Measurements from ENCODE around the gene IFRD2. TPM values are rescaled to one million over a fixed set of nuclear protein-coding genes. Genes with fewer than 3 reads are reported as not detected.
"Not testable (repeated sequence)": the region's sequence is repeated elsewhere in the genome, so short reads cannot be mapped to it uniquely, and the experiment has no call there.

The IFRD2 gene
- total and polyA plus RNA-seq, 4 donors: 15.0 to 40.3 (median 32.5) TPM

- H3K4me1 ChIP-seq (ENCODE audit: control insufficient read depth, insufficient read depth, low read length): peaks cover 69% of the 10 kb centered on the region
- H3K4me3 ChIP-seq (ENCODE audit: low read depth, low read length): no peak overlapping the region
- H3K27ac ChIP-seq (ENCODE audit: low read depth, low read length): no peak overlapping the region
- DNase-seq (ENCODE audit: low read depth in 4 of 6, low spot score in 6 of 6): no peak
- H3K27me3 ChIP-seq (ENCODE audit: control insufficient read depth, insufficient read depth, low read length): no peaks in the 10 kb centered on the region
- H3K9me3 ChIP-seq (ENCODE audit: control insufficient read depth, insufficient read depth, low read length): no peaks in the 10 kb centered on the region
- WGBS (ENCODE audit: insufficient coverage): 88% methylated on average over 15 of the region's 16 CpGs
- H3K36me3 ChIP-seq (ENCODE audit: control insufficient read depth, insufficient read depth, low read length): peaks cover 71% of the 10 kb centered on the region
Observed at GRCh38 chr3:50319181-50319893, 27.1 kb upstream of the IFRD2 start.

- no peaks in the 10 kb centered on the region for H3K27me3 ChIP-seq (ENCODE audit: control insufficient read depth, insufficient read depth, low read length)
- WGBS (ENCODE audit: insufficient coverage): 96% methylated on average over 9 of the region's 10 CpGs
- peaks cover 62% of the 10 kb centered on the region for H3K4me1 ChIP-seq (ENCODE audit: control insufficient read depth, insufficient read depth, low read length)
- peaks cover 67% of the 10 kb centered on the region for H3K36me3 ChIP-seq (ENCODE audit: control insufficient read depth, insufficient read depth, low read length)
- H3K9me3 ChIP-seq (ENCODE audit: control insufficient read depth, insufficient read depth, low read length): no peaks in the 10 kb centered on the region
- H3K27ac ChIP-seq (ENCODE audit: low read depth, low read length): no peak overlapping the region
- H3K4me3 ChIP-seq (ENCODE audit: low read depth, low read length): no peak overlapping the region
- DNase-seq (ENCODE audit: low read depth in 4 of 6, low spot score in 6 of 6): no peak
Observed at GRCh38 chr3:50318615-50319014, 26.4 kb upstream of the IFRD2 start.

- WGBS (ENCODE audit: insufficient coverage): 94% methylated on average over 11 of the region's 11 CpGs
- H3K27me3 ChIP-seq (ENCODE audit: control insufficient read depth, insufficient read depth, low read length): no peaks in the 10 kb centered on the region
- H3K4me1 ChIP-seq (ENCODE audit: control insufficient read depth, insufficient read depth, low read length): peaks cover 57% of the 10 kb centered on the region
- peaks cover 63% of the 10 kb centered on the region for H3K36me3 ChIP-seq (ENCODE audit: control insufficient read depth, insufficient read depth, low read length)
- H3K9me3 ChIP-seq (ENCODE audit: control insufficient read depth, insufficient read depth, low read length): no peaks in the 10 kb centered on the region
- H3K27ac ChIP-seq (ENCODE audit: low read depth, low read length): no peak overlapping the region
- H3K4me3 ChIP-seq (ENCODE audit: low read depth, low read length): no peak overlapping the region
- no peak for DNase-seq (ENCODE audit: low read depth in 4 of 6, low spot score in 6 of 6)
Observed at GRCh38 chr3:50318163-50318562, 25.9 kb upstream of the IFRD2 start.

- Histone ChIP-seq H3K9me3 (ENCODE audit: control insufficient read depth, insufficient read depth, low read length) (no peaks in the 10 kb centered on the region), H3K4me3 (ENCODE audit: low read depth, low read length) (no peak overlapping the region), H3K4me1 (ENCODE audit: control insufficient read depth, insufficient read depth, low read length) (peaks cover 49% of the 10 kb centered on the region), H3K27me3 (ENCODE audit: control insufficient read depth, insufficient read depth, low read length) (no peaks in the 10 kb centered on the region), H3K36me3 (ENCODE audit: control insufficient read depth, insufficient read depth, low read length) (peaks cover 59% of the 10 kb centered on the region), H3K27ac (ENCODE audit: low read depth, low read length) (no peak overlapping the region)
- 29% methylated on average over 2 of the region's 6 CpGs for WGBS (ENCODE audit: insufficient coverage)
- no peak for DNase-seq (ENCODE audit: low read depth in 4 of 6, low spot score in 6 of 6)
Observed at GRCh38 chr3:50317300-50317699, 25.1 kb upstream of the IFRD2 start.

GRCh38 chr3:50316657-50317242, 24.5 kb upstream of the IFRD2 start:
- Histone ChIP-seq H3K4me3 (ENCODE audit: low read depth, low read length) (no peak overlapping the region), H3K27ac (ENCODE audit: low read depth, low read length) (no peak overlapping the region), H3K4me1 (ENCODE audit: control insufficient read depth, insufficient read depth, low read length) (peaks cover 43% of the 10 kb centered on the region), H3K27me3 (ENCODE audit: control insufficient read depth, insufficient read depth, low read length) (no peaks in the 10 kb centered on the region), H3K36me3 (ENCODE audit: control insufficient read depth, insufficient read depth, low read length) (peaks cover 59% of the 10 kb centered on the region), H3K9me3 (ENCODE audit: control insufficient read depth, insufficient read depth, low read length) (no peaks in the 10 kb centered on the region)
- DNase-seq (ENCODE audit: low read depth in 4 of 6, low spot score in 6 of 6): no peak
- WGBS (ENCODE audit: insufficient coverage): 89% methylated on average over 8 of the region's 9 CpGs

GRCh38 chr3:50314816-50315215, 22.6 kb upstream of the IFRD2 start:
- no peaks in the 10 kb centered on the region for H3K9me3 ChIP-seq (ENCODE audit: control insufficient read depth, insufficient read depth, low read length)
- H3K27me3 ChIP-seq (ENCODE audit: control insufficient read depth, insufficient read depth, low read length): no peaks in the 10 kb centered on the region
- H3K36me3 ChIP-seq (ENCODE audit: control insufficient read depth, insufficient read depth, low read length): peaks cover 56% of the 10 kb centered on the region
- no peak overlapping the region for H3K27ac ChIP-seq (ENCODE audit: low read depth, low read length)
- WGBS (ENCODE audit: insufficient coverage): 100% methylated on average over 1 of the region's 4 CpGs
- H3K4me3 ChIP-seq (ENCODE audit: low read depth, low read length): no peak overlapping the region
- DNase-seq (ENCODE audit: low read depth in 4 of 6, low spot score in 6 of 6): no peak
- peaks cover 31% of the 10 kb centered on the region for H3K4me1 ChIP-seq (ENCODE audit: control insufficient read depth, insufficient read depth, low read length)

GRCh38 chr3:50314342-50314741, 22.1 kb upstream of the IFRD2 start:
- WGBS (ENCODE audit: insufficient coverage): 100% methylated on average over 1 of the region's 3 CpGs
- Histone ChIP-seq H3K27me3 (ENCODE audit: control insufficient read depth, insufficient read depth, low read length) (no peaks in the 10 kb centered on the region), H3K27ac (ENCODE audit: low read depth, low read length) (no peak overlapping the region), H3K4me3 (ENCODE audit: low read depth, low read length) (no peak overlapping the region), H3K36me3 (ENCODE audit: control insufficient read depth, insufficient read depth, low read length) (peaks cover 52% of the 10 kb centered on the region), H3K9me3 (ENCODE audit: control insufficient read depth, insufficient read depth, low read length) (no peaks in the 10 kb centered on the region), H3K4me1 (ENCODE audit: control insufficient read depth, insufficient read depth, low read length) (peaks cover 27% of the 10 kb centered on the region)
- no peak for DNase-seq (ENCODE audit: low read depth in 4 of 6, low spot score in 6 of 6)

- H3K4me1 ChIP-seq (ENCODE audit: control insufficient read depth, insufficient read depth, low read length); H3K27ac ChIP-seq (ENCODE audit: low read depth, low read length); DNase-seq (ENCODE audit: low read depth in 4 of 6, low spot score in 6 of 6); H3K27me3 ChIP-seq (ENCODE audit: control insufficient read depth, insufficient read depth, low read length); H3K9me3 ChIP-seq (ENCODE audit: control insufficient read depth, insufficient read depth, low read length); H3K4me3 ChIP-seq (ENCODE audit: low read depth, low read length): not testable (repeated sequence)
- no CpG with 5 or more reads among the region's 32 CpGs for WGBS (ENCODE audit: insufficient coverage)
- H3K36me3 ChIP-seq (ENCODE audit: control insufficient read depth, insufficient read depth, low read length): peaks cover 29% of the 10 kb centered on the region
Observed at GRCh38 chr3:50312041-50312440, 19.8 kb upstream of the IFRD2 start.

GRCh38 chr3:50304601-50305000, 12.4 kb upstream of the IFRD2 start:
- Histone ChIP-seq H3K27me3 (ENCODE audit: control insufficient read depth, insufficient read depth, low read length) (no peaks in the 10 kb centered on the region), H3K27ac (ENCODE audit: low read depth, low read length) (no peak overlapping the region), H3K36me3 (ENCODE audit: control insufficient read depth, insufficient read depth, low read length) (peaks cover 16% of the 10 kb centered on the region), H3K4me1 (ENCODE audit: control insufficient read depth, insufficient read depth, low read length) (peaks cover 37% of the 10 kb centered on the region), H3K9me3 (ENCODE audit: control insufficient read depth, insufficient read depth, low read length) (no peaks in the 10 kb centered on the region), H3K4me3 (ENCODE audit: low read depth, low read length) (no peak overlapping the region)
- no peak for DNase-seq (ENCODE audit: low read depth in 4 of 6, low spot score in 6 of 6)
